ENCODE data around the gene GNAO1.

GRCh38 chr16:56316545-56316944 lies 125.3 kb downstream of the GNAO1 start:
- TF ChIP-seq CTCF (conservative IDR thresholded peaks at IDR 0.05 in 1 of 2, IDR thresholded peaks at IDR 0.05 in 1 of 2; ENCODE audit: extremely low read depth in 1 of 2, insufficient read depth in 1 of 2, low read depth in 1 of 2, low read length in 2 of 2) = peak in 1 of 2 donors; percentile 12
- TF ChIP-seq EZH2 (IDR thresholded peaks at IDR 0.05; ENCODE audit: borderline replicate concordance, low read length) = no peak
